ENCODE results near the gene PLS3.

The PLS3 gene

GRCh38 chrX:115650916-115651315, 89.9 kb downstream of the PLS3 start:
- TF ChIP-seq MAX (IDR thresholded peaks at IDR 0.05): no peak
- peak; percentile 59 for TF ChIP-seq RAD21 (IDR thresholded peaks at IDR 0.05; ENCODE audit: low read depth)

GRCh38 chrX:115652221-115652620, 91.2 kb downstream of the PLS3 start:
- TF ChIP-seq REST (IDR thresholded peaks at IDR 0.05; ENCODE audit: low read depth): no peak
- no peak for TF ChIP-seq ZBTB7A (IDR thresholded peaks at IDR 0.05; ENCODE audit: low read depth)
- no peak for TF ChIP-seq CREB1 (IDR thresholded peaks at IDR 0.05; ENCODE audit: low read depth)
- no peak for TF ChIP-seq EP300 (IDR thresholded peaks at IDR 0.05; ENCODE audit: borderline replicate concordance)

- TF ChIP-seq CREB1 (IDR thresholded peaks at IDR 0.05; ENCODE audit: low read depth): no peak
- no peak for TF ChIP-seq TAF1 (IDR thresholded peaks at IDR 0.05; ENCODE audit: low read depth)
- no peak for TF ChIP-seq REST (IDR thresholded peaks at IDR 0.05; ENCODE audit: low read depth)
- no peak for TF ChIP-seq CEBPB (IDR thresholded peaks at IDR 0.05)
- no peak for TF ChIP-seq RAD21 (IDR thresholded peaks at IDR 0.05; ENCODE audit: low read depth)
- no peak for TF ChIP-seq MAX (IDR thresholded peaks at IDR 0.05)
- TF ChIP-seq USF1 (IDR thresholded peaks at IDR 0.05): no peak
- TF ChIP-seq FOXM1 (IDR thresholded peaks at IDR 0.05; ENCODE audit: borderline replicate concordance, low read depth): no peak
- TF ChIP-seq TEAD4 (IDR thresholded peaks at IDR 0.05): no peak
- no peak for TF ChIP-seq YY1 (IDR thresholded peaks at IDR 0.05; ENCODE audit: low read depth)
- no peak for TF ChIP-seq ZBTB7A (IDR thresholded peaks at IDR 0.05; ENCODE audit: low read depth)
- no peak for TF ChIP-seq EGR1 (IDR thresholded peaks at IDR 0.05)
- TF ChIP-seq TCF12 (IDR thresholded peaks at IDR 0.05; ENCODE audit: low read depth): no peak
Observed at GRCh38 chrX:115665122-115665521, 104.1 kb downstream of the PLS3 start.

- peak; percentile 41 for TF ChIP-seq RAD21 (IDR thresholded peaks at IDR 0.05; ENCODE audit: low read depth)
- TF ChIP-seq EP300 (IDR thresholded peaks at IDR 0.05; ENCODE audit: borderline replicate concordance): no peak
- no peak for TF ChIP-seq MAX (IDR thresholded peaks at IDR 0.05)
- no peak for TF ChIP-seq CREB1 (IDR thresholded peaks at IDR 0.05; ENCODE audit: low read depth)
- no peak for TF ChIP-seq NFIC (IDR thresholded peaks at IDR 0.05)
- TF ChIP-seq REST (IDR thresholded peaks at IDR 0.05; ENCODE audit: low read depth): no peak
- no peak for TF ChIP-seq YY1 (IDR thresholded peaks at IDR 0.05; ENCODE audit: low read depth)
Observed at GRCh38 chrX:115679460-115679859, 118.5 kb downstream of the PLS3 start.

- no peak for TF ChIP-seq YY1 (IDR thresholded peaks at IDR 0.05; ENCODE audit: low read depth)
- TF ChIP-seq TEAD4 (IDR thresholded peaks at IDR 0.05): no peak
- no peak for TF ChIP-seq USF1 (IDR thresholded peaks at IDR 0.05)
- no peak for TF ChIP-seq TCF12 (IDR thresholded peaks at IDR 0.05; ENCODE audit: low read depth)
- no peak for TF ChIP-seq CEBPB (IDR thresholded peaks at IDR 0.05)
- no peak for TF ChIP-seq RAD21 (IDR thresholded peaks at IDR 0.05; ENCODE audit: low read depth)
Observed at GRCh38 chrX:115687595-115687994, 126.6 kb downstream of the PLS3 start.
